GM23338 (cell line): ENCODE measurements around the gene PSKH1. TPM values are rescaled to one million over a fixed set of nuclear protein-coding genes. Genes with fewer than 3 reads are reported as not detected.

ENCODE experiments used
- ATAC-seq: fragments of 200-7000 bp; cut with Tn5 transposase; 3 replicates; pipeline ENCODE4 v1.9.1; 2020
- DNase-seq: peaks from one replicate; pipeline ENCODE4 v3.0.0-alpha.2; 2015; ENCODE audit warnings: low spot score
- H2AFZ ChIP-seq: fragments of 200-600 bp; sonication (generic); 2 replicates; pipeline ENCODE4 v1.8.0; 2016; ENCODE audit warnings: antibody characterized with exemption, mild to moderate bottlenecking, moderate library complexity
- H3F3A ChIP-seq: fragments of 200-600 bp; sonication (generic); replicated peaks from 2 replicates; pipeline ENCODE4 v1.8.0; 2017; ENCODE audit warnings: antibody characterized with exemption, mixed run types, low read depth
- H3K27ac ChIP-seq: fragments of 200-600 bp; sonication (generic); 2 replicates; pipeline ENCODE4 v1.6.1; 2016; ENCODE audit warnings: low read depth
- H3K27me3 ChIP-seq: fragments of 200-600 bp; sonication (generic); 2 replicates; pipeline ENCODE4 v1.8.0; 2016; ENCODE audit warnings: mild to moderate bottlenecking, mixed run types, moderate library complexity; ENCODE audit not compliant: insufficient read depth
- H3K36me3 ChIP-seq: fragments of 200-600 bp; sonication (generic); 2 replicates; pipeline ENCODE4 v1.8.0; 2016; ENCODE audit warnings: mild to moderate bottlenecking; ENCODE audit not compliant: insufficient read depth
- H3K4me1 ChIP-seq: fragments of 200-600 bp; sonication (generic); 2 replicates; pipeline ENCODE4 v1.8.0; 2016; ENCODE audit warnings: mild to moderate bottlenecking, moderate library complexity; ENCODE audit not compliant: insufficient read depth
- H3K4me2 ChIP-seq: fragments of 200-600 bp; sonication (generic); 2 replicates; pipeline ENCODE4 v1.7.1; 2017; ENCODE audit warnings: mixed run types
- H3K4me3 ChIP-seq: fragments of 200-600 bp; sonication (generic); 2 replicates; pipeline ENCODE4 v1.6.1; 2016; ENCODE audit warnings: mixed run types
- H3K79me2 ChIP-seq: fragments of 200-600 bp; sonication (generic); replicated peaks from 2 replicates; pipeline ENCODE4 v1.8.0; 2017; ENCODE audit warnings: mild to moderate bottlenecking; ENCODE audit not compliant: insufficient read depth
- H3K9me2 ChIP-seq: fragments of 200-600 bp; sonication (generic); 2 replicates; pipeline ENCODE4 v1.8.0; 2017; ENCODE audit not compliant: insufficient read depth
- H4K20me1 ChIP-seq: fragments of 200-600 bp; sonication (generic); replicated peaks from 2 replicates; pipeline ENCODE4 v1.8.0; 2017; ENCODE audit warnings: mild to moderate bottlenecking; ENCODE audit not compliant: insufficient read depth
- H3K27ac Mint-ChIP-seq: 2 replicates; pipeline ENCODE4 v1.8.0; 2020; ENCODE audit warnings: inconsistent platforms, mild to moderate bottlenecking, moderate library complexity, mixed read lengths
- H3K27me3 Mint-ChIP-seq: 3 replicates; pipeline ENCODE4 v1.8.0; 2022; ENCODE audit warnings: low read depth, mild to moderate bottlenecking, moderate library complexity, mixed read lengths, inconsistent platforms; ENCODE audit not compliant: insufficient read depth, poor library complexity
- H3K36me3 Mint-ChIP-seq: 3 replicates; pipeline ENCODE4 v1.8.0; 2021; ENCODE audit warnings: low read depth, mild to moderate bottlenecking, inconsistent platforms, moderate library complexity, mixed read lengths
- H3K4me1 Mint-ChIP-seq: 3 replicates; pipeline ENCODE4 v1.8.0; 2020; ENCODE audit warnings: mild to moderate bottlenecking, inconsistent platforms, mixed read lengths
- H3K4me3 Mint-ChIP-seq: 3 replicates; pipeline ENCODE4 v1.8.0; 2021; ENCODE audit warnings: moderate library complexity, mild to moderate bottlenecking, inconsistent platforms, mixed read lengths
- H3K9me3 Mint-ChIP-seq: 3 replicates; pipeline ENCODE4 v1.8.0; 2020; ENCODE audit warnings: moderate library complexity, mild to moderate bottlenecking, inconsistent platforms, mixed read lengths
- CREB1 ChIP-seq: fragments of 250-450 bp; sonication (Bioruptor Pico); IDR thresholded peaks from 2 replicates; pipeline ENCODE4 v1.5.0; 2020; ENCODE audit warnings: low read depth, mild to moderate bottlenecking, moderate library complexity
- EZH2 ChIP-seq: fragments of 200-600 bp; sonication (generic); IDR thresholded peaks from one replicate; pipeline ENCODE4 v1.8.0; 2017; ENCODE audit warnings: antibody characterized with exemption, mild to moderate bottlenecking, low read depth; ENCODE audit not compliant: unreplicated experiment
- EZH2phosphoT487 ChIP-seq: fragments of 200-600 bp; sonication (generic); IDR thresholded peaks from one replicate; pipeline ENCODE4 v1.8.1; 2018; ENCODE audit warnings: antibody characterized with exemption; ENCODE audit not compliant: unreplicated experiment
- JUNB ChIP-seq: IDR thresholded peaks from one replicate; pipeline ENCODE4 v1.6.1; 2016; ENCODE audit warnings: antibody characterized with exemption; ENCODE audit not compliant: unreplicated experiment
- POLR2AphosphoS5 ChIP-seq: IDR thresholded peaks from 2 replicates; pipeline ENCODE4 v1.6.1; 2016; ENCODE audit warnings: antibody characterized with exemption, low read depth
- STAT1 ChIP-seq: IDR thresholded peaks from one replicate; pipeline ENCODE4 v1.6.1; 2016; ENCODE audit warnings: antibody characterized with exemption; ENCODE audit not compliant: unreplicated experiment
- ZNF114 ChIP-seq: fragments of 250-450 bp; sonication (Bioruptor Pico); IDR thresholded peaks from 2 replicates; pipeline ENCODE4 v1.5.0; 2020; ENCODE audit warnings: mild to moderate bottlenecking, moderate library complexity
- ZNF331 ChIP-seq: fragments of 250-450 bp; sonication (Bioruptor Pico); IDR thresholded peaks from 2 replicates; pipeline ENCODE4 v1.5.0; 2020; ENCODE audit warnings: low read depth, mild to moderate bottlenecking, moderate library complexity
- polyA plus RNA-seq: library from polyadenylated mRNA; unstranded; fragments of >200 nt; fragmentation: Nextera tagmentation; extraction: Ambion mirVana; gene quantifications from 2 replicates; pipeline ENCODE4 v1.2.1, GENCODE V29; 2016
- total RNA-seq: library from RNA; depleted of rRNA; stranded (reverse); fragments of >200 nt; shearing (Covaris generic); gene quantifications from 2 replicates; pipeline ENCODE4 v1.2.3, GENCODE V29; 2014
- TF ChIP-seq, protein P1 (sequence below), 2 experiments: fragments of 200-600 bp in 1 of 2; sonication (generic) in 1 of 2; conservative IDR thresholded peaks; 2 replicates each; pipeline versions ENCODE4 v1.5.1 to v1.6.1; 2016 to 2017; ENCODE audit warnings: antibody characterized with exemption in 2 of 2, low read depth in 2 of 2, mild to moderate bottlenecking in 2 of 2, moderate library complexity in 1 of 2

The PSKH1 gene
- total and polyA plus RNA-seq, 2 experiments from 2014 or later, result 14.3 to 23.9 TPM

DNA sequence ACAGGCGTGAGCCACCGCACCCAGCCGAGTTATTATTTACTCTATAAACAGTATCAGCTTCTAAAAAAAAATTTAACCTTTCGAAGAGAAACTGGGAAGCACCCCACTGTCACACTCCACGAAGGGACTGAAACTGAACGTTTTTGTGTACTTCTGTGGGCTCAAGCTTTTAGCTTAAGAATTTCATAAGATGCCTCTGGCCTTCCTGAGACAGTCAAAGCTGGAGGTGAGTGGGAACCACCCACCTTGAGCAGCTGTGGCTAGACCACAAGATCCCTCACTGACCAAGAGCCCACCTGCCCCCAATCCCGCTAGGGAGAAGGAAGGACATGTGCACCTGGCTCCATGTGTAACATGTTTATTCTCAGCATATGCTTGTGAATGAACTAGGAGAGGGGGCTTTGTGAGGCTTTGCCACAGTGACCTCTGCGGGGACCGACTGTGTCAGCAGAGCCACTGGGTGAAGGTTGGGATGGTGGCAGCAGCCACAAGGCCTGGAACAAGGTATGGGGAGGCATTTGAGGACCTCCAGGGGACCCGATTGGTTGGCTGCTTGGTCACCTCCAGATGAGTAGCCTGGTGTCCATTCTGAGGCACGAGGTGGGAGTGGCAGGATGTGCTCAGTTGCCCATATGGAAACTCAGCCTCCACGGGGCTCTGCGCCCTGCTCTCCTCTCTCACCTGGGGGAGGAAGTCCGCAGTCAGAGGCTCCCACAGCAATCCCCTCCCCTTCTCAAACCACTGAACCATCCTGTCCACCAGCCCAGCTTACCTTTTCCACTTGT, 82.5 kb downstream of the PSKH1 start:
- no peaks in the 10 kb centered on the region; the same call in 2 of the 3 replicates for H3K4me1 Mint-ChIP-seq
- no peaks in the 10 kb centered on the region for H3K9me3 Mint-ChIP-seq
- no peaks in the 10 kb centered on the region for H3K9me2 ChIP-seq
- H3K4me1 ChIP-seq, result no peaks in the 10 kb centered on the region
- no peak overlapping the region for H3K4me3 Mint-ChIP-seq
- no peak overlapping the region for H3K27ac ChIP-seq
- ATAC-seq (no peak), DNase-seq (no peak)
- H3K4me3 ChIP-seq, result no peak overlapping the region
- peaks cover 11% of the 10 kb centered on the region for H3K27me3 Mint-ChIP-seq
- no peaks in the 10 kb centered on the region for H3K36me3 Mint-ChIP-seq
- no peaks in the 10 kb centered on the region for H4K20me1 ChIP-seq
- TF ChIP-seq JUNB (no peak), EZH2phosphoT487 (no peak), ZNF114 (CRISPR knock-in tag) (no peak), STAT1 (no peak)
- TF ChIP-seq, protein P1, sequence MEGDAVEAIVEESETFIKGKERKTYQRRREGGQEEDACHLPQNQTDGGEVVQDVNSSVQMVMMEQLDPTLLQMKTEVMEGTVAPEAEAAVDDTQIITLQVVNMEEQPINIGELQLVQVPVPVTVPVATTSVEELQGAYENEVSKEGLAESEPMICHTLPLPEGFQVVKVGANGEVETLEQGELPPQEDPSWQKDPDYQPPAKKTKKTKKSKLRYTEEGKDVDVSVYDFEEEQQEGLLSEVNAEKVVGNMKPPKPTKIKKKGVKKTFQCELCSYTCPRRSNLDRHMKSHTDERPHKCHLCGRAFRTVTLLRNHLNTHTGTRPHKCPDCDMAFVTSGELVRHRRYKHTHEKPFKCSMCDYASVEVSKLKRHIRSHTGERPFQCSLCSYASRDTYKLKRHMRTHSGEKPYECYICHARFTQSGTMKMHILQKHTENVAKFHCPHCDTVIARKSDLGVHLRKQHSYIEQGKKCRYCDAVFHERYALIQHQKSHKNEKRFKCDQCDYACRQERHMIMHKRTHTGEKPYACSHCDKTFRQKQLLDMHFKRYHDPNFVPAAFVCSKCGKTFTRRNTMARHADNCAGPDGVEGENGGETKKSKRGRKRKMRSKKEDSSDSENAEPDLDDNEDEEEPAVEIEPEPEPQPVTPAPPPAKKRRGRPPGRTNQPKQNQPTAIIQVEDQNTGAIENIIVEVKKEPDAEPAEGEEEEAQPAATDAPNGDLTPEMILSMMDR (conservative IDR thresholded peaks at IDR 0.05; ENCODE audit: low read depth in 2 of 2), result no peak
- H3F3A ChIP-seq, result 0 out of 2 replicates have a peak, but pooled peaks cover 2% of the 10 kb centered on the region
- H3K4me2 ChIP-seq, result no peak overlapping the region
- H3K79me2 ChIP-seq, result no peaks in the 10 kb centered on the region
- H3K36me3 ChIP-seq, result no peaks in the 10 kb centered on the region
- no peak overlapping the region for H2AFZ ChIP-seq
- H3K27ac Mint-ChIP-seq, result no peak overlapping the region
- no peaks in the 10 kb centered on the region for H3K27me3 ChIP-seq

DNA sequence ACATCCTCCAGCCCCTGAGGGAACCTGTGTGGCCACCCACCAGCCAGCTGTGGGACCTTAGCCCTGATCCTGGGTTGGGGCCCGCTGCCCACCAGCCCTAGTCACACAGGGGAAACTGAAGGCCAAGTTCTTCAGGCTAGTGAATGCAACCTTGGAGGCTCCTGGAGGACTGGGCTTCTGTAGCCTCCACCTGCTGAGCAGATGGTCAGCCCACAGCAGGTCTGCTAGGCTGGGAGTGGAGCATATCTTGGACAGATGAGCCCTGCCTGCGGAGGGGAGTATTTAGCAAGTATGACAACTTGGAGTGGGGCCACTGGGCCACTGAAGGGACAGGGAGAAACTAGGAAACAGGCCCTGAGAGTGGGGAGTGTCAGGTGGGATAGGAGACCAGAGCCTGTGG, 83.2 kb downstream of the PSKH1 start:
- ATAC-seq (no peak), DNase-seq (no peak)
- Histone ChIP-seq H3K4me2 (no peak overlapping the region), H3K27ac (no peak overlapping the region), H3K9me2 (no peaks in the 10 kb centered on the region), H3K4me3 (no peak overlapping the region), H3K4me1 (no peaks in the 10 kb centered on the region), H3K79me2 (no peaks in the 10 kb centered on the region), H3K27me3 (no peaks in the 10 kb centered on the region), H2AFZ (no peak overlapping the region), H3F3A (no peaks in the 10 kb centered on the region), H4K20me1 (no peaks in the 10 kb centered on the region), H3K36me3 (no peaks in the 10 kb centered on the region)
- H3K9me3 Mint-ChIP-seq, result no peaks in the 10 kb centered on the region
- no peak for TF ChIP-seq JUNB
- TF ChIP-seq EZH2, result no peak
- H3K4me1 Mint-ChIP-seq, result no peaks in the 10 kb centered on the region; the same call in 2 of the 3 replicates
- H3K27me3 Mint-ChIP-seq, result peaks cover 12% of the 10 kb centered on the region
- no peak overlapping the region for H3K27ac Mint-ChIP-seq
- H3K36me3 Mint-ChIP-seq, result no peaks in the 10 kb centered on the region
- H3K4me3 Mint-ChIP-seq, result no peak overlapping the region

DNA sequence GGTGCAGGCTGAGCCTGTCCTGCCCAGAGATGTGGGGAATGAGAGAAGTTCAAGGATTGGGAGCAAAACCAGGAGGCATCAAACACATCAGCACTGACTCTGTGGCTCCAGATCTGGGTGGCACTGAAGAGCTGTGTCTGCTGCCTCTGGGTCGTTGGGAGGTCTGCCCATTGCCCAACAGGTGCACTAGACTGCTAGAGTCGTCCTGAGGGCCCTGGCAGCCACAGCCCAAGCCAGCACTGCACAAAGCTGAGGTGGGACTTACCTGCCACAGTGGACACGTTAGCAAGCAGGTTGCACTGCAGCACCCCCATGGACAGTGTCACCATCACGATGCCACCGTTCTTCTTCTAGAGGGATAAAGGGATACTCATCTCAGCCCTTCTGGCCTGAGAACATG, 84.0 kb downstream of the PSKH1 start:
- no peaks in the 10 kb centered on the region for H4K20me1 ChIP-seq
- H3K27ac Mint-ChIP-seq, result no peak overlapping the region
- DNase-seq (no peak), ATAC-seq (no peak)
- no peaks in the 10 kb centered on the region for H3K9me2 ChIP-seq
- no peak overlapping the region for H3K4me3 Mint-ChIP-seq
- no peaks in the 10 kb centered on the region for H3K9me3 Mint-ChIP-seq
- H3K4me2 ChIP-seq, result no peak overlapping the region
- no peaks in the 10 kb centered on the region; the same call in 2 of the 3 replicates for H3K4me1 Mint-ChIP-seq
- peaks cover 9% of the 10 kb centered on the region for H3K27me3 Mint-ChIP-seq
- H3K36me3 ChIP-seq, result no peaks in the 10 kb centered on the region
- no peak overlapping the region for H2AFZ ChIP-seq
- H3F3A ChIP-seq, result no peaks in the 10 kb centered on the region
- H3K36me3 Mint-ChIP-seq, result no peaks in the 10 kb centered on the region
- no peak overlapping the region for H3K27ac ChIP-seq
- no peaks in the 10 kb centered on the region for H3K79me2 ChIP-seq
- no peaks in the 10 kb centered on the region for H3K27me3 ChIP-seq
- no peak overlapping the region for H3K4me3 ChIP-seq
- no peaks in the 10 kb centered on the region for H3K4me1 ChIP-seq
- TF ChIP-seq EZH2 (no peak), POLR2AphosphoS5 (no peak), CREB1 (CRISPR knock-in tag) (no peak), ZNF331 (CRISPR knock-in tag) (no peak)
